NCI-H146 treated with DMSO at 0.1 percent for 48 hours (cell line): ENCODE measurements around the gene IDUA.

ENCODE experiments used
- DNase-seq: peaks from one replicate; lab custom pipeline; 2025; ENCODE audit not compliant: unreplicated experiment; lab: John Stamatoyannopoulos, UW

IDUA gene

GRCh38 chr4:955931-956381 is 30.9 kb upstream of the IDUA start:
- no peak for DNase-seq

- no peak for DNase-seq
Measured at GRCh38 chr4:956531-957230, 30.2 kb upstream of the IDUA start.

- DNase-seq, result no peak
Measured at GRCh38 chr4:957231-957580, 29.6 kb upstream of the IDUA start.

- no peak for DNase-seq
Measured at GRCh38 chr4:957581-958313, 29.1 kb upstream of the IDUA start.

GRCh38 chr4:958314-958665 is 28.6 kb upstream of the IDUA start:
- no peak for DNase-seq

- DNase-seq, result no peak
Measured at GRCh38 chr4:958696-959337, 28.0 kb upstream of the IDUA start.

GRCh38 chr4:959338-960139 is 27.3 kb upstream of the IDUA start:
- DNase-seq, result no peak

- no peak for DNase-seq
Measured at GRCh38 chr4:960140-960635, 26.7 kb upstream of the IDUA start.

- DNase-seq, result no peak
Measured at GRCh38 chr4:960636-961350, 26.1 kb upstream of the IDUA start.

GRCh38 chr4:961351-962230 is 25.3 kb upstream of the IDUA start:
- no peak for DNase-seq

GRCh38 chr4:962231-963208 is 24.3 kb upstream of the IDUA start:
- no peak for DNase-seq

GRCh38 chr4:963276-964225 is 23.3 kb upstream of the IDUA start:
- DNase-seq, result no peak

GRCh38 chr4:964346-965025 is 22.4 kb upstream of the IDUA start:
- DNase-seq, result no peak

- DNase-seq, result no peak
Measured at GRCh38 chr4:965048-965765, 21.6 kb upstream of the IDUA start.

- DNase-seq, result no peak
Measured at GRCh38 chr4:965766-966134, 21.1 kb upstream of the IDUA start.
